Cardiac septum (tissue), 1 donor: Measurements from ENCODE around the gene GZMA. TPM values are rescaled to one million over a fixed set of nuclear protein-coding genes. Genes with fewer than 3 reads are reported as not detected.
"Not testable (repeated sequence)": the region's sequence is repeated elsewhere in the genome, so short reads cannot be mapped to it uniquely, and the experiment has no call there.

ENCODE experiments used
- DNase-seq: peaks from one replicate; pipeline ENCODE4 v3.0.0-alpha.2; 2020; ENCODE audit warnings: low spot score
- intact Hi-C: fragments of 100-400 bp; cut with DNase I; formaldehyde crosslinking; loops from one replicate; pipeline ENCODE4 v1.14.0; 2022
- total RNA-seq: library from RNA; stranded (reverse); fragmentation: NEBNext Ultra II Directional; extraction: Animal tissue kit (Norgen Biotek cat#: 25700); gene quantifications from one replicate; pipeline ENCODE4 v1.2.1, GENCODE V29; 2021
- donor health status: DM: no; HTN: no; CAD: no.

The GZMA gene
- total RNA-seq, 1 donor from 2014 or later: 0.65 TPM

GRCh38 chr5:55104946-55105701 lies 2.7 kb downstream of the GZMA start:
- intact Hi-C loops: no loop called here
- no peak for DNase-seq

- DNase-seq, intact Hi-C loops: not testable (repeated sequence)
Measured at GRCh38 chr5:55105976-55106375, 3.5 kb downstream of the GZMA start.

GRCh38 chr5:55108661-55109060 lies 6.2 kb downstream of the GZMA start:
- intact Hi-C loops: no loop called here
- no peak for DNase-seq

- DNase-seq: no peak
- intact Hi-C loops: no loop called here
Measured at GRCh38 chr5:55110217-55110616, 7.8 kb downstream of the GZMA start.

GRCh38 chr5:55113327-55113726 lies 10.9 kb downstream of the GZMA start:
- intact Hi-C loops: no loop called here
- DNase-seq: no peak

GRCh38 chr5:55114061-55114460 lies 11.6 kb downstream of the GZMA start:
- intact Hi-C loops: no loop called here
- no peak for DNase-seq

- DNase-seq: no peak
- intact Hi-C loops: no loop called here
Measured at GRCh38 chr5:55123365-55123764, 20.9 kb downstream of the GZMA start.

GRCh38 chr5:55134053-55134722 lies 31.7 kb downstream of the GZMA start:
- DNase-seq: no peak
- intact Hi-C loops: loop anchor here (10.0 kb wide), 1 partner anchor 629 kb away; no protein-coding TSS in a partner anchor

- no peak for DNase-seq
- intact Hi-C loops: loop anchor here (10.0 kb wide), 1 partner anchor 632 kb away; no protein-coding TSS in a partner anchor
Measured at GRCh38 chr5:55136521-55136920, 34.1 kb downstream of the GZMA start.

- intact Hi-C loops: no loop called here
- no peak for DNase-seq
Measured at GRCh38 chr5:55140908-55141665, 38.6 kb downstream of the GZMA start.

GRCh38 chr5:55141945-55142690 lies 39.7 kb downstream of the GZMA start:
- intact Hi-C loops: no loop called here
- no peak for DNase-seq

- DNase-seq: no peak
- intact Hi-C loops: no loop called here
Measured at GRCh38 chr5:55143624-55144023, 41.2 kb downstream of the GZMA start.

- intact Hi-C loops: loop anchor here (2.0 to 5.0 kb wide), 2 partner anchors 204 to 235 kb away; no protein-coding TSS in a partner anchor
- no peak for DNase-seq
Measured at GRCh38 chr5:55146080-55146479, 43.6 kb downstream of the GZMA start.

GRCh38 chr5:55146543-55147151 lies 44.2 kb downstream of the GZMA start:
- peak; percentile 84 for DNase-seq
- intact Hi-C loops: loop anchor here (2.0 to 5.0 kb wide), 2 partner anchors 204 to 236 kb away; no protein-coding TSS in a partner anchor

GRCh38 chr5:55149308-55149795 lies 46.9 kb downstream of the GZMA start:
- no peak for DNase-seq
- intact Hi-C loops: loop anchor here (5.0 kb wide), 1 partner anchor 207 kb away; no protein-coding TSS in a partner anchor

- intact Hi-C loops: no loop called here
- no peak for DNase-seq
Measured at GRCh38 chr5:55151923-55152842, 49.7 kb downstream of the GZMA start.

- no peak for DNase-seq
- intact Hi-C loops: no loop called here
Measured at GRCh38 chr5:55154873-55155272, 52.4 kb downstream of the GZMA start.
